HG02870 (cell line): ENCODE results near the gene SPESP1.

Experiments
- ATAC-seq: cut with Tn5 transposase; IDR thresholded peaks from one replicate; pipeline ENCODE4 v1.9.1; 2021; ENCODE audit warnings: mild to moderate bottlenecking, moderate library complexity; ENCODE audit not compliant: unreplicated experiment

SPESP1 gene

DNA sequence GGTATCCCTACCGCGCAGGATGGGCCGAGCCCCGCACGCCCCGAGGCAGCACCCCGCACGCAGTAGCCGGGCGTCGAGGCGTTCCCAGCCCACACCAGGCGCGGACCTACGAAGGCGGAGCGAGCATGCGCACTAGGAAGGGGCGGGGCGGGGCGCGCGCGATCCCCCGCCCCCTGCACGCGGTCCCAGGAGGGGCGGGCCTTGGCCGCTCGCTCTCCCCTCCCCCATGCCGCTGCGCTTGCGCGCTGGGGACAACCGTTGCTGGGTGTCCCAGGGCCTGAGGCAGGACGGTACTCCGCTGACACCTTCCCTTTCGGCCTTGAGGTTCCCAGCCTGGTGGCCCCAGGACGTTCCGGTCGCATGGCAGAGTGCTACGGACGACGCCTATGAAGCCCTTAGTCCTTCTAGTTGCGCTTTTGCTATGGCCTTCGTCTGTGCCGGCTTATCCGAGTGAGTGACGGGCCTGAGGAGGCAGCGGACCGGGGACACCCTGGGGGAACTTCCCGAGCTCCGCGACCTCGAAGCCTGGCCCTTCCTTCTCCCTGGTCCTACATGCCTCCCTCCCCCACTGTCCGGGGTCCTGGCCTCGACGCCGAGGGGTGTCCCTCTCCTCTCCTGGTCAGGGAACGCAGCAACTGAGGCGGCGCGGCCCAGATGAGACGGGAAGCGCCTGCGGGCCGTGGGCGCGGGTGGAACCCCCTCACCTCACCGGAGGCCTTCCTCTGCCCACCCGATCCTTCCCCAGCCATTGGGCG is at the start of gene SPESP1:
TSS of gene SPESP1 (plus strand) at position 258 of the 755 bp plus-strand sequence. CDS start at position 387, 129 bp downstream.
- no peak for ATAC-seq

GRCh38 chr15:68885070-68885469 is 45.3 kb upstream of the SPESP1 start:
- ATAC-seq = no peak

- ATAC-seq = no peak
These were observed 43.2 kb upstream of the SPESP1 start for GRCh38 chr15:68887120-68887519.

DNA sequence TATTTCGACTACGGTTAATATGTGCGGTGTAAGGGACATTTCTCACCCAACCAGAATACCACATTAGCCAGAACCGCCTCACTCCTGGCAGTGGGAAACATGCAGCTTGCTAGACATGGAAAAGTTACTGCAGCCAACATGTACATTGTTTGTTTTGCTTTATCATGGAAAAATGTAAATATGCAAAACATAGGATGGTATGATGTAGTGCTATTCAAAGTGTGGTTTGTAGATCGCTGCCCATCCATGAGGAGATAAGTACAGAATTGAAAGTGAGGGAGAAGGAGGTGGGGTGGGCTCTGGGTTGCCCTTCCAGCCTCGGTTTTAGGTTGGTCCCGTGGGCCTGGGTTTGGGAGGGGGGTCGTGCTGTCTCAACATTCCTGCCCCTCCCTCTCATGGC is 42.5 kb upstream of the SPESP1 start:
- ATAC-seq = no peak

GRCh38 chr15:68888419-68888818 is 41.9 kb upstream of the SPESP1 start:
- no peak for ATAC-seq

- ATAC-seq = no peak
These were observed 36.1 kb upstream of the SPESP1 start for GRCh38 chr15:68894208-68894607.

- no peak for ATAC-seq
These were observed 34.1 kb upstream of the SPESP1 start for GRCh38 chr15:68896178-68896577.

- ATAC-seq = no peak
These were observed 33.3 kb upstream of the SPESP1 start for GRCh38 chr15:68897016-68897415.

DNA sequence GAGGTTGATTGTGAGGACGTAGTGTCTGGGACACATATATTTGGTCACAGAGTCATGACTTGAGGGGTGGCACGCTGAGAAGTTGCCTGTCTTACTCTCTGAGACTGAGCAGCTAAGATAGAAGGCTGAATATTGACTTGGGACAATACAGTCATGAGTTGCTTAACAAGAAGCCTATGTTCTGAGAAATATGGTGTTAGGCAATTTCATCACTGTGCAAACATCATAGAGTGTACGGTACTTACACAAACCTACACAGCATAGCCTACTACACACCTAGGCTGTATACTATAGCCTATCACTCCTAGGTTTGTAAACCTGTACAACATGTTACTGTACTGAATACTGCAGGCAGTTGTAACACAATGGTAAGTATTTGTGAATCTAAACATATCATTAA is 30.3 kb upstream of the SPESP1 start:
- no peak for ATAC-seq

GRCh38 chr15:68907396-68907923 is 22.9 kb upstream of the SPESP1 start:
- ATAC-seq = no peak

DNA sequence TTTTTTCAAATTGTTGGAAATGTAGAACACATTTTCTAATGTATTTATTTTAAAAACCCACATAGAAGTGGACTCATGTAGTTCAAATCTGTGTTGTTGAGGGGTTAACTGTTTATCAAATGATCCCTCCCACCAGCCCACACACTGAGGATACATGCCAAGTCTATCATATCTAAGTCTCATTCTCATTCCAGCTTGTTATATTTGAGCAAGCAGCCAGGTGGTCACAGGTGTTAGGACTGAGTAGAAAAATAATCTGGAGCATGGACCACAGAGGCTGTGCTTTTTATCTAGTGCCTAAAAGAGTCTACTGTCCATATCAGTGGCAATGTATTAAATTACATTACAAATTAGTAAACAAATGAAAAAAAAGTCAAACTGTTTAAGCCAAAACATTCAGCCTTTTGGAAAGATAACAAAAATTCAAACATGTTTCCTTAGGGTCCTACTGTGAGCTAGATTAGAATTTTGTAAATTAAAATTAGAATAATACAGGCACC is 20.7 kb upstream of the SPESP1 start:
- no peak for ATAC-seq

DNA sequence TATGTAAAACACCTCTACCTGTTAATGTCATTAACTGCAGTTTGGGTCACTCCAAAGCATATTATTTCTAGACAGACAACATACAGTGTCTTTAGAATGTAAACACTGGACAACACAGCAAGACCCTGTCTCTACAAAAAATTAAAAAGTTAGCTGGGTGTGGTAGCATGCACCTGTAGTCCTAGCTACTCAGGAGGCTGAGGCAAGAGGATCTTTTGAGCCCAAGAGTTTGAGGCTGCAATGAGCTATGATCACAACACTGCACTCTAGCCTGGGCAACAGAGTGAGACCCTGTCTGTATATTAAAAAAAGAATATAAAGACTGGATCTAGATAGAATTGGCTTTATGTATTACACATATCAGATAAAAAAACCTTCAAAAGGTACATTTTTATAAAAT is 20.0 kb upstream of the SPESP1 start:
- ATAC-seq = no peak

GRCh38 chr15:68910816-68911215 is 19.5 kb upstream of the SPESP1 start:
- ATAC-seq = no peak

- no peak for ATAC-seq
These were observed 8.4 kb upstream of the SPESP1 start for GRCh38 chr15:68921926-68922325.

DNA sequence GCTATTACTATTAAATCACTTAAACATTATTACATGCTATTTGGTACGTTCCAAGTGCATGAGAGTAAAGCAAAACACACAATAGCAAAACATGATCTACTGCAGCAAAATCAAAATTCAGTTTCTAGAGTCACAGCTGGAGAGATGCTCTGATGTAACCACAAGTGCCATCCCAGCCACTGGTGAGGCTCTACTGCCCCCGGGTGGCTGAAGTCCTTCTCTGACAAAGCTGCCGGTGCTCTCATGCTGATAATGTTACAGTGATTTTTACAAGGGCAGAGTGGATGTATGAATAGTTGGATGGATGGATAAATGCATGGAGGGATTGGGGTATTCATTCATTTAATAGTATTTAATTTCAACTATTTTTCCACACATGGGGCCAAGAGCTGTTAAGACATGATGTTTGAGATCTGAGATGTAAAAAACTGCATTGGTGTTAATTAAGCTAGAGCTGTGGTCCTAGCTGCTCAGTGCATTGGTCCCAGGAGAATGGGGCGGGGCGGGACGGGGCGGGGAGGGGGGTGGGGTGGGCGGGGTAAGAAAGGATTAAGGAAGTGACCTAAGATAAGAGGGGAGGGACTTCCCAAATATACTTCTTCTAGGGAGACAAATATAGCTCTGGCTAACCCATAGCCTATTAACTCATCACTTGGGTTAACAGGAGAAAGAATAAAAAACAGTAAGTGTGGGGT is 5.3 kb upstream of the SPESP1 start:
- no peak for ATAC-seq

GRCh38 chr15:68933001-68933400 is 2.7 kb downstream of the SPESP1 start:
- no peak for ATAC-seq

DNA sequence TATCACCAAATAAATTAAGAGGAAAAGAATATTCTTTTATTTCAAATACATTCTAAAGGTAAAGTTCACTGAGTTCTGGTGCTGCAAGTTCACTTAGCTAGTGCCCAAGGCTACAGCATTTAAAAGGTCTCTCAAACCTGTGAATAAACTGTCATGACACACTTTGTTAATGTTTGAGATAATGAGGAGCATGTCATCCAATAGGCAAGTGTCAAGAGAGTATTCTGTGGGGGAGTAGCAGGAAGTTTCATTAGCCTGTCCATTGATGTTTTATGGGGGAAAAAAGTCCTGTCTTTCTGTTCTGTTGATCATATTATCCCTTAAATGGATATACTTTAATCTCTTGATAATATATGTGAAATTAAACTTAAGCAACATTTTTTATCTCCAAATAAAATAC is 4.0 kb downstream of the SPESP1 start:
- no peak for ATAC-seq

GRCh38 chr15:68935400-68935937 is 5.1 kb downstream of the SPESP1 start:
- ATAC-seq = no peak

DNA sequence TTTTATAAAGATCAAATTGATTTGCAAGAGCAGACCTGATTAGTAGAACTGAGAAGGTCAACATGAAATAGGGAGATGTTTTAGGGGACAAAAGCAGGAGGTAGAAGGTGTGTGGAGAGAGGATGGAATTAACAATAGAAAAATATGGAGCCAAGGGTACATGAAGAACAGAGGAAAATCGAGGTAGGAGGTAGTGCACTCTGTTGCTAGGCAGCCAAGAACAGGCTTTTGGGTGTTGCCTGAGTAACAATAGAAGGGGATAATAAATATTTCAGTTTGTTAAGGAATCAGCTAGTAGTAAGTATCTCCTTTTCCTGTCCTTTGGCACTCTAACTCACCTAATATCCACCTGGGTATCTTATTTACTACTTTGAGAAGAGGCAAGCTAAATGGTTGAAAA is 9.2 kb downstream of the SPESP1 start:
- ATAC-seq = no peak

- no peak for ATAC-seq
These were observed 21.5 kb downstream of the SPESP1 start for GRCh38 chr15:68951813-68952212.

GRCh38 chr15:68957696-68958095 is 27.4 kb downstream of the SPESP1 start:
- no peak for ATAC-seq

- ATAC-seq = no peak
These were observed 28.3 kb downstream of the SPESP1 start for GRCh38 chr15:68958597-68958996.
